Neural cell (in vitro differentiated cells): ENCODE measurements around the gene CLEC4M. TPM values are rescaled to one million over a fixed set of nuclear protein-coding genes. Genes with fewer than 3 reads are reported as not detected.

Source experiments
- H2AFZ ChIP-seq: fragments of 200-600, 300-800 bp; sonication (generic), shearing (Covaris generic); 2 replicates; pipeline ENCODE4 v1.6.0; 2014; ENCODE audit warnings: low read depth, mild to moderate bottlenecking, antibody characterized with exemption, low read length, moderate library complexity
- H3F3A ChIP-seq: fragments of 200-600 bp; shearing (Covaris generic); 2 replicates; pipeline ENCODE4 v1.6.1; 2016; ENCODE audit warnings: mild to moderate bottlenecking, moderate library complexity, mixed read lengths, antibody characterized with exemption, low read length; ENCODE audit not compliant: insufficient read depth, poor library complexity, severe bottlenecking
- H3K27ac ChIP-seq: fragments of 200-600, 300-800 bp; sonication (generic), shearing (Covaris generic); 2 replicates; pipeline ENCODE4 v1.5.1; 2014; ENCODE audit warnings: mild to moderate bottlenecking, low read length, moderate library complexity
- H3K27me3 ChIP-seq: fragments of 300-800, 200-600 bp; sonication (generic), shearing (Covaris generic); 2 replicates; pipeline ENCODE4 v1.6.0; 2014; ENCODE audit warnings: mild to moderate bottlenecking, low read depth, low read length, moderate library complexity; ENCODE audit not compliant: insufficient read depth
- H3K36me3 ChIP-seq: fragments of 300-800, 200-600 bp; sonication (generic), shearing (Covaris generic); 2 replicates; pipeline ENCODE4 v1.5.1; 2014; ENCODE audit warnings: mild to moderate bottlenecking, antibody characterized with exemption, low read length, moderate library complexity; ENCODE audit not compliant: insufficient read depth
- H3K4me2 ChIP-seq: fragments of 300-800, 200-600 bp; sonication (generic), shearing (Covaris generic); 2 replicates; pipeline ENCODE4 v1.6.0; 2014; ENCODE audit warnings: mild to moderate bottlenecking, low read length
- H3K4me3 ChIP-seq: fragments of 300-800, 200-600 bp; sonication (generic), shearing (Covaris generic); 2 replicates; pipeline ENCODE4 v1.5.1; 2014; ENCODE audit warnings: mild to moderate bottlenecking, low read length, moderate library complexity
- H3K79me2 ChIP-seq: fragments of 200-600 bp; shearing (Covaris generic); replicated peaks from 2 replicates; pipeline ENCODE4 v1.6.0; 2014; ENCODE audit warnings: mild to moderate bottlenecking, low read length, moderate library complexity; ENCODE audit not compliant: insufficient read depth
- H3K9ac ChIP-seq: fragments of 300-800, 200-600 bp; sonication (generic), shearing (Covaris generic); 2 replicates; pipeline ENCODE4 v1.6.1; 2016; ENCODE audit warnings: mild to moderate bottlenecking, low read length, mixed read lengths
- H3K9me2 ChIP-seq: fragments of 200-600 bp; shearing (Covaris generic); 2 replicates; pipeline ENCODE4 v1.6.1; 2016; ENCODE audit warnings: mild to moderate bottlenecking, low read length, mixed read lengths; ENCODE audit not compliant: insufficient read depth
- H3K9me3 ChIP-seq: fragments of 200-600, 300-800 bp; sonication (generic), shearing (Covaris generic); 2 replicates; pipeline ENCODE4 v1.6.1; 2016; ENCODE audit warnings: mild to moderate bottlenecking, mixed run types, low read length, moderate library complexity, mixed read lengths
- H4K20me1 ChIP-seq: fragments of 200-600 bp; shearing (Covaris generic); 2 replicates; pipeline ENCODE4 v1.6.1; 2016; ENCODE audit warnings: mild to moderate bottlenecking, mixed run types; ENCODE audit not compliant: insufficient read depth
- CTCF ChIP-seq: fragments of 450-650 bp; IDR thresholded peaks from 2 replicates; pipeline ENCODE4 v1.5.1; 2014; ENCODE audit warnings: antibody characterized with exemption, mild to moderate bottlenecking, moderate library complexity; ENCODE audit not compliant: poor library complexity, severe bottlenecking
- EP300 ChIP-seq: fragments of 450-650 bp; conservative IDR thresholded peaks from 2 replicates; pipeline ENCODE4 v1.6.1; 2014; ENCODE audit warnings: antibody characterized with exemption, mild to moderate bottlenecking, moderate library complexity; ENCODE audit not compliant: poor library complexity, severe bottlenecking
- EZH2 ChIP-seq: fragments of 200-600, 300-800 bp; shearing (Covaris generic), sonication (generic); IDR thresholded peaks from 2 replicates; pipeline ENCODE4 v1.6.1; 2014; ENCODE audit warnings: antibody characterized with exemption, low read length, borderline replicate concordance, mild to moderate bottlenecking; ENCODE audit not compliant: insufficient read depth, poor library complexity, severe bottlenecking
- MXI1 ChIP-seq: fragments of 450-650 bp; conservative IDR thresholded peaks from 2 replicates; pipeline ENCODE4 v1.6.1; 2014; ENCODE audit warnings: antibody characterized with exemption, mild to moderate bottlenecking; ENCODE audit not compliant: poor library complexity, severe bottlenecking
- POLR2AphosphoS5 ChIP-seq: IDR thresholded peaks from 2 replicates; pipeline ENCODE4 v1.6.1; 2012
- RAD21 ChIP-seq: fragments of 450-650 bp; conservative IDR thresholded peaks from 2 replicates; pipeline ENCODE4 v1.6.1; 2014; ENCODE audit warnings: antibody characterized with exemption, mild to moderate bottlenecking, moderate library complexity
- REST ChIP-seq: IDR thresholded peaks from 2 replicates; pipeline ENCODE4 v1.6.1; 2012; ENCODE audit warnings: borderline replicate concordance
- SMC3 ChIP-seq: fragments of 450-650 bp; conservative IDR thresholded peaks from 2 replicates; pipeline ENCODE4 v1.6.1; 2014; ENCODE audit warnings: antibody characterized with exemption, mild to moderate bottlenecking, moderate library complexity; ENCODE audit not compliant: poor library complexity
- TAF1 ChIP-seq: IDR thresholded peaks from 2 replicates; pipeline ENCODE4 v1.6.1; 2012; ENCODE audit warnings: low read depth
- polyA plus RNA-seq: library from polyadenylated mRNA; depleted of rRNA; stranded (reverse); fragments of >200 nt; gene quantifications from 2 replicates; pipeline ENCODE4 v1.2.3, GENCODE V29; 2014

The CLEC4M gene
- polyA plus RNA-seq, 1 donor from 2014 or later = not detected

DNA sequence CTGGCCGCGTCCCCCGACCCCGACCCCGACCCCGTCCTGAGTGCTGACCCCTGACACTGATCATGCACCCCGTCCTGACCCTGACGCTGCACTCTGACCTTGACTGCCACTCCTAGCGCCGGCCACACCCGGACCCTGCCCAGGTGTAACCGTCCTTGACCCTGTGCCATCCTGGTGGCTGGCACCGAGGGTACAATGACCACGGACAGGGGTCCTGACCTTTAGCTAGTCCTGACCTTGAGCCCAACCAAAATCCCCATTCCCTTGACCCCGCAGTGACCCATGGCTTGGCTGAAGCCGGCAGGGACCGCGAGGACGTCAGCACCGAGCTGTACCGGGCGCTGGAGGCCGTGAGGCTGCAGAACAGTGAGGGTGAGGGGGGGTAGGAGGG is 25.9 kb downstream of the CLEC4M start:
- Histone ChIP-seq H3K27me3 (peaks cover 42% of the 10 kb centered on the region), H3K9me2 (no peaks in the 10 kb centered on the region), H3K4me3 (peak overlapping the region; percentile 59), H3K79me2 (no peaks in the 10 kb centered on the region), H4K20me1 (no peaks in the 10 kb centered on the region), H3K9me3 (no peaks in the 10 kb centered on the region), H3K4me2 (no peak overlapping the region), H3K27ac (no peak overlapping the region), H2AFZ (no peak overlapping the region), H3F3A (no peaks in the 10 kb centered on the region), H3K36me3 (no peaks in the 10 kb centered on the region), H3K9ac (no peak overlapping the region)
- no peak for TF ChIP-seq RAD21
- TF ChIP-seq CTCF = no peak
- no peak for TF ChIP-seq EZH2
- no peak for TF ChIP-seq REST
- no peak for TF ChIP-seq SMC3
- no peak for TF ChIP-seq EP300
- TF ChIP-seq TAF1 = no peak
- TF ChIP-seq POLR2AphosphoS5 = no peak
- TF ChIP-seq MXI1 = no peak

DNA sequence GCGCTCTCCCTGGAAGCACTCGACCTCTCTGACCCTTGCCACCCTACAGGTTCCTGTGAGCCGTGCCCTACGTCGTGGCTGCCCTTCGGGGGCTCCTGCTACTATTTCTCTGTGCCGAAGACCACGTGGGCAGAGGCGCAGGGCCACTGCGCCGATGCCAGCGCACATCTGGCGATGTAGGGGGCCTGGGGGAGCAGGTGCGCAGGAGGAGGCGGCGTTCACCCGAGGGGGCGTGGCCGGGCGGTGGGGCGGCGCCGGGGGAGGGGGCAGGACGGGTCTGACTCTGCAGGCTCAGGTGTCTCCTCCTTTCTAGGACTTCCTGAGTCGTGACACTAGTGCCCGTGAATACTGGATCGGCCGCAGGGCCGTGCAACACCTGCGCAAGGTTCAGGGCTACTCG is 26.4 kb downstream of the CLEC4M start:
- TF ChIP-seq SMC3 (no peak), REST (no peak), EP300 (no peak), RAD21 (no peak), MXI1 (no peak), POLR2AphosphoS5 (no peak), EZH2 (no peak), TAF1 (no peak), CTCF (no peak)
- no peaks in the 10 kb centered on the region for H3K79me2 ChIP-seq
- H3K4me2 ChIP-seq = no peak overlapping the region
- H3K27me3 ChIP-seq = peaks cover 42% of the 10 kb centered on the region
- no peaks in the 10 kb centered on the region for H4K20me1 ChIP-seq
- no peaks in the 10 kb centered on the region for H3K9me3 ChIP-seq
- no peaks in the 10 kb centered on the region for H3K9me2 ChIP-seq
- H3K27ac ChIP-seq = no peak overlapping the region
- H3K4me3 ChIP-seq = peak overlapping the region; percentile 59
- H3F3A ChIP-seq = no peaks in the 10 kb centered on the region
- no peak overlapping the region for H3K9ac ChIP-seq
- no peaks in the 10 kb centered on the region for H3K36me3 ChIP-seq
- no peak overlapping the region for H2AFZ ChIP-seq
